UCSD-AML1 (cell line): ENCODE data around the gene PRPF18.

Source experiments
- DNase-seq: peaks from one replicate; lab custom pipeline; 2025; ENCODE audit not compliant: unreplicated experiment; lab: John Stamatoyannopoulos, UW

PRPF18 gene

GRCh38 chr10:13668126-13668525, 81.4 kb downstream of the PRPF18 start:
- DNase-seq = no peak

- no peak for DNase-seq
Observed at GRCh38 chr10:13669182-13669855, 82.6 kb downstream of the PRPF18 start.

GRCh38 chr10:13669901-13670300, 83.1 kb downstream of the PRPF18 start:
- DNase-seq = no peak

- no peak for DNase-seq
Observed at GRCh38 chr10:13670311-13670710, 83.5 kb downstream of the PRPF18 start.

- no peak for DNase-seq
Observed at GRCh38 chr10:13671904-13672303, 85.1 kb downstream of the PRPF18 start.

GRCh38 chr10:13672548-13672947, 85.8 kb downstream of the PRPF18 start:
- no peak for DNase-seq

GRCh38 chr10:13673156-13673555, 86.4 kb downstream of the PRPF18 start:
- DNase-seq = no peak

GRCh38 chr10:13674645-13675588, 88.2 kb downstream of the PRPF18 start:
- peak; percentile 43 for DNase-seq

GRCh38 chr10:13678101-13678843, 91.5 kb downstream of the PRPF18 start:
- no peak for DNase-seq
